Prostate gland (tissue), 2 donors: ENCODE measurements around the gene NCOA6.

Experiments used
- POLR2A ChIP-seq: fragments of 450-650 bp; IDR thresholded peaks from one replicate; pipeline ENCODE4 v1.6.1; 2016; ENCODE audit warnings: antibody characterized with exemption, mild to moderate bottlenecking
- TF ChIP-seq, protein P1 (sequence below), 4 experiments: fragments of 200-600 bp in 2 of 4; fragments of 450-650 bp in 2 of 4; sonication (generic) in 2 of 4; IDR thresholded peaks; 1 replicate in 3 of 4; 2 replicates in 1 of 4; pipeline ENCODE4 v1.5.1; 2016 to 2019; ENCODE audit warnings: antibody characterized with exemption in 4 of 4, mild to moderate bottlenecking in 2 of 4, moderate library complexity in 2 of 4

DNA sequence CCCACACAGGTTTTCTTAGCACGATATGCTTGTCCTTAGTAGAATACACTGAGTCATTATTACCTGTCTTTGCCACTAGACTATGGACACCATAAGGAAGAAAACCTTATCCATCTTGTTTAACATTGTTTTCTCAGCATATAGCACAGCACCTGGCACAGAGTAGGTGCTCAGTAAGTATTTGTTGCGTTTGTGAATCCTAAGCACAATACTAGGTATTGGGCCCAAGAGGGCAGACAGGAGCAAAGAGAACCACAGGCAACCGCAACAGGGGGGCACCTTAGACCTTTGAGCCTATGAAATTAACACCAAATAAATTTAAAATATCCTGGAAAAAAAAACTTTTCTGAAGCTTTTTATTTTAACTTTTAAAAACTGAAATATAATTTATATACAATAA lies 3.7 kb upstream of the NCOA6 start:
- TF ChIP-seq, protein P1, sequence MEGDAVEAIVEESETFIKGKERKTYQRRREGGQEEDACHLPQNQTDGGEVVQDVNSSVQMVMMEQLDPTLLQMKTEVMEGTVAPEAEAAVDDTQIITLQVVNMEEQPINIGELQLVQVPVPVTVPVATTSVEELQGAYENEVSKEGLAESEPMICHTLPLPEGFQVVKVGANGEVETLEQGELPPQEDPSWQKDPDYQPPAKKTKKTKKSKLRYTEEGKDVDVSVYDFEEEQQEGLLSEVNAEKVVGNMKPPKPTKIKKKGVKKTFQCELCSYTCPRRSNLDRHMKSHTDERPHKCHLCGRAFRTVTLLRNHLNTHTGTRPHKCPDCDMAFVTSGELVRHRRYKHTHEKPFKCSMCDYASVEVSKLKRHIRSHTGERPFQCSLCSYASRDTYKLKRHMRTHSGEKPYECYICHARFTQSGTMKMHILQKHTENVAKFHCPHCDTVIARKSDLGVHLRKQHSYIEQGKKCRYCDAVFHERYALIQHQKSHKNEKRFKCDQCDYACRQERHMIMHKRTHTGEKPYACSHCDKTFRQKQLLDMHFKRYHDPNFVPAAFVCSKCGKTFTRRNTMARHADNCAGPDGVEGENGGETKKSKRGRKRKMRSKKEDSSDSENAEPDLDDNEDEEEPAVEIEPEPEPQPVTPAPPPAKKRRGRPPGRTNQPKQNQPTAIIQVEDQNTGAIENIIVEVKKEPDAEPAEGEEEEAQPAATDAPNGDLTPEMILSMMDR (IDR thresholded peaks at IDR 0.05): no peak
- no peak for TF ChIP-seq POLR2A
